ENCODE results near the gene ADCK2.
"Not testable (repeated sequence)": the region's sequence is repeated elsewhere in the genome, so short reads cannot be mapped to it uniquely, and the experiment has no call there.

Gene ADCK2

DNA sequence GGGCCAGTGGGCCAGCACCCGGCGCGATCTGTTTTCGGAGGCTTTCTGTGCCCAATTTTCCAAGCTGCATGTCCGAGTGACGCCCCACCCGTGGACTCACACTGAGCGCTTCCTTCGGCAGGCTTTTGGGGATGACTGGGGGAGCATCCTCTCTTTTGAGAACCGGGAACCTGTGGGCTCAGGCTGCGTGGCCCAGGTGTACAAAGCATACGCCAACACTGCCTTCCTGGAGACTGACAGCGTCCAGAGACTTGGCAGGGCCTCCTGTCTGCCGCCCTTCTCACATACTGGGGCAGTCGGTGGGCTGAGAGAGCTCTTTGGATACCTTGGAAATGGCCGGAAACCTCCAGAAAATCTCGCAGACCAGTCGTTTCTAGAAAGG lies 1.0 kb downstream of the ADCK2 start:
- DNase-seq (ENCODE audit: extremely low spot score) = no peak
- ChIA-PET CTCF (interaction anchor here (0.7 to 4.2 kb wide), 9 partner anchors 13 to 341 kb away, joined by 3 to 23 read pairs (median 4); partner anchors contain the start of gene MRPS33), POLR2A (no interaction called here)
- no peak for TF ChIP-seq CTCF (IDR thresholded peaks at IDR 0.05; ENCODE audit: control extremely low read depth, extremely low read depth, low read depth, missing control alignments)

- ChIA-PET POLR2A (no interaction called here), CTCF (interaction anchor here (0.7 to 4.2 kb wide), 12 partner anchors 12 to 341 kb away, joined by 3 to 23 read pairs (median 4); partner anchors contain the start of gene MRPS33)
- no peak for TF ChIP-seq CTCF (IDR thresholded peaks at IDR 0.05; ENCODE audit: control extremely low read depth, extremely low read depth, low read depth, missing control alignments)
- DNase-seq (ENCODE audit: extremely low spot score) = peak; percentile 54
Measured at GRCh38 chr7:140674356-140674800, 1.6 kb downstream of the ADCK2 start.

DNA sequence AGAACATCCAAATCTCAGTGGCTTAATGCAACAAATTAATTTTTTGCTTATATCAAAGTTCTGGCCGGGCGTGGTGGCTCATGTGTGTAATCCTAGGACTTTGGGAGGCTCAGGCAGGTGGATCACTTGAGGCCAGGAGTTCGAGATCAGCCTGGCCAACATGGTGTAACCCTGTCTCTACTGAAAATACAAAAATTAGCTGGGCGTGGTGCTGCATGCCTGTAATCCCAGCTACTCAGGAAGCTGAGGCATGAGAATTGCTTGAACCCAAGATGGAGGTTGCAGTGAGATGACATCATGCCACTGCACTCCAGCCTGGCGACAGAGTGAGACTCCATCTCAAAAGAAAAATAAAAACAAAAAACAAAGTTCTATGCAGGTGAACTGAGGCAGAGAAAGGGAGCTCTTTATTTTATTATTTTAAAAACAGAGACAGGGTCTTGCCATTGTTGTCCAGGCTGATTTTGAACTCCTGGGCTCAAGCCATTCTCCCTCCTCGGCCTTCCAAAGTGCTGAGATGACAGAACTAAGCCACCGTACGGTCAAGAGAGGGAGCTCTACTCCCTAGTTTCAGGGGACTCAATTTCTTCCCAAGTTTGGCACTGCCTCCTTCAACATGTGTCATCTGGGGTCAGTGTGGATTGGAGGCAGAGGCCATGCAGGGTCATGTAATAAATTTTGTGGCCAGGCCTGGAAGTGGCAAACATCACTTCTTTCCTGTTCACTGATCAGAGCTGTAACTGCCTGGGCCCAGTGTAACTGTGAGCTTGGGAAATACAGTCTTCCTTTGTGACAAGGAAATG lies 2.4 kb downstream of the ADCK2 start:
- CTCF ChIA-PET = interaction anchor here (0.9 to 4.2 kb wide), 11 partner anchors 12 to 199 kb away, joined by 3 to 23 read pairs (median 4); no protein-coding TSS in a partner anchor
- DNase-seq (ENCODE audit: extremely low spot score) = no peak
- TF ChIP-seq CTCF (IDR thresholded peaks at IDR 0.05; ENCODE audit: control extremely low read depth, extremely low read depth, low read depth, missing control alignments) = peak; percentile 69
- POLR2A ChIA-PET = no interaction called here

- ChIA-PET POLR2A (no interaction called here), CTCF (interaction anchor here (1.4 to 4.2 kb wide), 7 partner anchors 11 to 158 kb away, joined by 3 to 23 read pairs (median 7); no protein-coding TSS in a partner anchor)
- TF ChIP-seq CTCF (IDR thresholded peaks at IDR 0.05; ENCODE audit: control extremely low read depth, extremely low read depth, low read depth, missing control alignments) = no peak
- no peak for DNase-seq (ENCODE audit: extremely low spot score)
Measured at GRCh38 chr7:140675726-140676125, 3.0 kb downstream of the ADCK2 start.

DNA sequence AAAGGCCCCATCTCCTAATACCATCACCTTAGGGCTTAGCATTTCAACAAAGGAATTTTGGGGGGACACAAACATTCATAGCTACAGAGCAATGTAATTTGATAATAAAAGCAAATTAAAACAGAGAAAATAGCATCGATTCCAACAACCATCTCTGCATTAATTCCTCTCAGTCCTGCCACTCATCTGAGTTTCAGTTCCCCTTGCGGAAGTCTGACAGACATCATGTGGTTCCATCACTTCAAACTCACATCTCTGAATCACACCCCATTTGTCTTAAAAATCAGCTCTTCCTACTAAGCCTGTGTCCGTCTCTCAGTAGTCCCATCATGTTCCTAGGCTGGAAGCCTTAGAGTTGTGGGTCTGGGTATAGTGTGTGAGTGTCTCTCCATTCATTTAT lies 3.6 kb downstream of the ADCK2 start:
- ChIA-PET POLR2A (no interaction called here), CTCF (interaction anchor here (1.4 to 4.2 kb wide), 5 partner anchors 10 to 158 kb away, joined by 3 to 23 read pairs (median 4); no protein-coding TSS in a partner anchor)
- peak; percentile 73 for DNase-seq (ENCODE audit: extremely low spot score)
- TF ChIP-seq CTCF (IDR thresholded peaks at IDR 0.05; ENCODE audit: control extremely low read depth, extremely low read depth, low read depth, missing control alignments) = no peak

- CTCF ChIA-PET = interaction anchor here (1.5 to 4.2 kb wide), 3 partner anchors 10 to 134 kb away, joined by 3 to 23 read pairs (median 4); no protein-coding TSS in a partner anchor
- POLR2A ChIA-PET; DNase-seq (ENCODE audit: extremely low spot score): not testable (repeated sequence)
Measured at GRCh38 chr7:140676956-140677355, 4.2 kb downstream of the ADCK2 start.

GRCh38 chr7:140677496-140677895 lies 4.8 kb downstream of the ADCK2 start:
- ChIA-PET CTCF (interaction anchor here (1.5 to 4.2 kb wide), 2 partner anchors 9 to 133 kb away, joined by 3 to 23 read pairs; no protein-coding TSS in a partner anchor), POLR2A (interaction anchor here (0.6 kb wide), 1 partner anchor 18 kb away, joined by 3 read pairs; no protein-coding TSS in a partner anchor)
- DNase-seq (ENCODE audit: extremely low spot score) = no peak
- TF ChIP-seq CTCF (IDR thresholded peaks at IDR 0.05; ENCODE audit: control extremely low read depth, extremely low read depth, low read depth, missing control alignments) = no peak

All from GM10248 (cell line).